Ascending aorta (tissue), 1 donor: ENCODE data around the gene SLC29A2. TPM values are rescaled to one million over a fixed set of nuclear protein-coding genes. Genes with fewer than 3 reads are reported as not detected.

ENCODE experiments used
- total RNA-seq: library from RNA; depleted of rRNA; stranded (reverse); fragments of >200 nt; gene quantifications from one replicate; pipeline ENCODE4 v1.1.0, GENCODE V29; 2016

SLC29A2 gene
- total RNA-seq, 1 donor from 2014 or later, result not detected

Other genes with a start within 250 kb of the SLC29A2 start
- gene KLC2, start 114.1 kb downstream of the SLC29A2 start, total RNA-seq, result 29.9 TPM
- gene RAB1B, start 103.1 kb downstream of the SLC29A2 start, total RNA-seq, result 171 TPM
- not detected for gene CNIH2, start 93.6 kb downstream of the SLC29A2 start, total RNA-seq
- 161 TPM for gene YIF1A, start 82.6 kb downstream of the SLC29A2 start, total RNA-seq
- 3.6 TPM for gene TMEM151A, start 79.9 kb downstream of the SLC29A2 start, total RNA-seq
- gene CD248, start 54.7 kb downstream of the SLC29A2 start, total RNA-seq, result 193 TPM
- 28.5 TPM for gene RIN1, start 35.3 kb downstream of the SLC29A2 start, total RNA-seq
- gene BRMS1, start 26.7 kb downstream of the SLC29A2 start, total RNA-seq, result 24.8 TPM
- 64.2 TPM for gene B4GAT1, start 24.1 kb downstream of the SLC29A2 start, total RNA-seq
- 5.0 TPM for gene NPAS4, start 49.3 kb upstream of the SLC29A2 start, total RNA-seq
- gene MRPL11, start 67.1 kb upstream of the SLC29A2 start, total RNA-seq, result 96.2 TPM
- gene PELI3, start 95.1 kb upstream of the SLC29A2 start, total RNA-seq, result 13.2 TPM
- 14.8 TPM for gene DPP3, start 108.7 kb upstream of the SLC29A2 start, total RNA-seq
- 39.6 TPM for gene BBS1, start 138.9 kb upstream of the SLC29A2 start, total RNA-seq
- 18.0 TPM for gene ZDHHC24, start 174.3 kb upstream of the SLC29A2 start, total RNA-seq
- not detected for gene ACTN3, start 175.1 kb upstream of the SLC29A2 start, total RNA-seq
- gene CTSF, start 196.8 kb upstream of the SLC29A2 start, total RNA-seq, result 98.8 TPM
- gene CCDC87, start 221.3 kb upstream of the SLC29A2 start, total RNA-seq, result 0.21 TPM
- 50.4 TPM for gene CCS, start 221.4 kb upstream of the SLC29A2 start, total RNA-seq
- gene RBM14, start 244.9 kb upstream of the SLC29A2 start, total RNA-seq, result 39.2 TPM